Nephron (organoid): ENCODE measurements around the gene KIF21A.

ENCODE experiments used
- H3K27ac Mint-ChIP-seq, 3 experiments: 2 replicates each; pipeline ENCODE4 v1.8.0; 2020; ENCODE audit warnings: mixed read lengths in 3 of 3, mild to moderate bottlenecking in 2 of 3, moderate library complexity in 1 of 3
- H3K27me3 Mint-ChIP-seq: 2 replicates; pipeline ENCODE4 v1.8.0; 2021; ENCODE audit warnings: low read depth, mild to moderate bottlenecking, moderate library complexity, mixed read lengths
- H3K36me3 Mint-ChIP-seq: 2 replicates; pipeline ENCODE4 v1.8.0; 2020; ENCODE audit warnings: low read depth, mixed read lengths
- H3K4me1 Mint-ChIP-seq: 2 replicates; pipeline ENCODE4 v1.8.0; 2020; ENCODE audit warnings: mixed read lengths
- H3K4me3 Mint-ChIP-seq, 3 experiments: 2 replicates each; pipeline ENCODE4 v1.8.0; 2020; ENCODE audit warnings: mild to moderate bottlenecking in 3 of 3, mixed read lengths in 3 of 3, moderate library complexity in 2 of 3
- H3K9me3 Mint-ChIP-seq: 2 replicates; pipeline ENCODE4 v1.8.0; 2020; ENCODE audit warnings: mixed read lengths
- TF ChIP-seq, protein P1 (sequence below), 3 experiments: fragments of 200-600 bp; sonication (generic); IDR thresholded peaks; one replicate each; pipeline ENCODE4 v1.5.0; 2021; ENCODE audit warnings: antibody characterized with exemption in 3 of 3; ENCODE audit not compliant: unreplicated experiment in 3 of 3

The KIF21A gene

DNA sequence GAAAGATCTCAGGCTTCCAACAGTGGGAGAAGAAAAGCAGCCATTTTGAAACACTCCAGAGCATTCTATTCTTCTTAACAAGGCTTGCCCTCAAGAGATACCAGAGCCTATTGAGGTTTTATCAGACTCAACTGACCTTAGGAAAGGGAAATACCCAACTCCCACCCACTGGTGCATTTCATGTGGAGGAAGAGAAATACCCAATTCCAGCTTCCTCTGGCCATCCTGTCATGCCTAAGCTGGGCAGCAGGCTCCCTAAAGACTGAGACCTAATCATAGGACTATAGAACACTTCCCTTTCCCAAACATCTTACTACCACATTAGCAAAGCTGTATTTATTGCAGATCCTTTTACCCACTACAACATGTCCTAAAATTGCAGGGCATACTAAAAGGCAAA is 164.5 kb downstream of the KIF21A start:
- TF ChIP-seq, protein P1, sequence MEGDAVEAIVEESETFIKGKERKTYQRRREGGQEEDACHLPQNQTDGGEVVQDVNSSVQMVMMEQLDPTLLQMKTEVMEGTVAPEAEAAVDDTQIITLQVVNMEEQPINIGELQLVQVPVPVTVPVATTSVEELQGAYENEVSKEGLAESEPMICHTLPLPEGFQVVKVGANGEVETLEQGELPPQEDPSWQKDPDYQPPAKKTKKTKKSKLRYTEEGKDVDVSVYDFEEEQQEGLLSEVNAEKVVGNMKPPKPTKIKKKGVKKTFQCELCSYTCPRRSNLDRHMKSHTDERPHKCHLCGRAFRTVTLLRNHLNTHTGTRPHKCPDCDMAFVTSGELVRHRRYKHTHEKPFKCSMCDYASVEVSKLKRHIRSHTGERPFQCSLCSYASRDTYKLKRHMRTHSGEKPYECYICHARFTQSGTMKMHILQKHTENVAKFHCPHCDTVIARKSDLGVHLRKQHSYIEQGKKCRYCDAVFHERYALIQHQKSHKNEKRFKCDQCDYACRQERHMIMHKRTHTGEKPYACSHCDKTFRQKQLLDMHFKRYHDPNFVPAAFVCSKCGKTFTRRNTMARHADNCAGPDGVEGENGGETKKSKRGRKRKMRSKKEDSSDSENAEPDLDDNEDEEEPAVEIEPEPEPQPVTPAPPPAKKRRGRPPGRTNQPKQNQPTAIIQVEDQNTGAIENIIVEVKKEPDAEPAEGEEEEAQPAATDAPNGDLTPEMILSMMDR (IDR thresholded peaks at IDR 0.05; ENCODE audit: unreplicated experiment in 3 of 3), result no peak
- Mint-ChIP-seq H3K27ac (no peak overlapping the region), H3K27me3 (no peaks in the 10 kb centered on the region), H3K9me3 (no peaks in the 10 kb centered on the region), H3K36me3 (no peaks in the 10 kb centered on the region), H3K4me3 (no peak overlapping the region), H3K4me1 (no peaks in the 10 kb centered on the region)

DNA sequence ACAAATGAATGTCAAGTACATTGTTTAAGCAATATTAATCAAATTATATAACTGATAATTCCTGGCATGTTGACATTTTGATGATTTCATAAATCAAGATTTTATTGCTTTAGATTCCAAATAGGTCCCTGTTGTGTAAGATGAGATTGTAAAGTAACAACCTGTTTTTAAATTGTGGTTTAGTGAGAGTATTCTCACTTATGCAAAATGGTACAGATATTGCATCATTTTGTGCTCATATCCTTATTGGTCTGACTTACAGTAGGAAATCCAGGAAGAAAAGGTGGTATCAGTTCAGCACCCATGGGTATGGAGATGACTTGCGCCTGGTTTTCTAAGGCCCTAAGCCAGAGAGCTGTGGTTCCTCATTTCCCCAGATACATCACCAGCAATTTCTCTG is 165.5 kb downstream of the KIF21A start:
- TF ChIP-seq, protein P1 (IDR thresholded peaks at IDR 0.05; ENCODE audit: unreplicated experiment in 3 of 3), result no peak
- Mint-ChIP-seq H3K4me3 (no peak overlapping the region), H3K27ac (no peak overlapping the region), H3K36me3 (no peaks in the 10 kb centered on the region), H3K27me3 (no peaks in the 10 kb centered on the region), H3K4me1 (peaks cover 5% of the 10 kb centered on the region), H3K9me3 (no peaks in the 10 kb centered on the region)

DNA sequence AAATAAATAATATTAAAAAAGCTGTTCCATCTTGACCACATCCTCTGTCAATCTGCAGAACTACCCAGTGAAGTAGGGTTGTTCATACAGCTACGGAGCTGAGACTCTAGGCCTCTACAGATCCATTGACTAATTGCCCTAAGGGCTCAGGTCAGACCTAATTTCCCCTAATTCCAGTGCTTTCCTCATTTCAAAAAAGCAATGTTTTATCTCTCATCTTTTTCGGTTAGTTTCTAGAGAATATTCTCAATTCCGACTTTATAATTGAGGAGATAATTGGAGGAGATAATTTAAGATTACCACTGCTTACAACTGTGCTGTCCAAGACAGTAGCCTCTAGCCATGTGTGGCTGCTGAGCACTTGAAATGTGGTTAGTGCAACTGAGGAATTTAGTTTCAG is 167.1 kb downstream of the KIF21A start:
- no peak overlapping the region for H3K4me3 Mint-ChIP-seq
- H3K4me1 Mint-ChIP-seq, result peaks cover 5% of the 10 kb centered on the region
- peaks cover 5% of the 10 kb centered on the region for H3K27me3 Mint-ChIP-seq
- H3K27ac Mint-ChIP-seq, result no peak overlapping the region
- TF ChIP-seq, protein P1 (IDR thresholded peaks at IDR 0.05; ENCODE audit: unreplicated experiment in 3 of 3), result no peak
- H3K9me3 Mint-ChIP-seq, result no peaks in the 10 kb centered on the region
- H3K36me3 Mint-ChIP-seq, result no peaks in the 10 kb centered on the region

DNA sequence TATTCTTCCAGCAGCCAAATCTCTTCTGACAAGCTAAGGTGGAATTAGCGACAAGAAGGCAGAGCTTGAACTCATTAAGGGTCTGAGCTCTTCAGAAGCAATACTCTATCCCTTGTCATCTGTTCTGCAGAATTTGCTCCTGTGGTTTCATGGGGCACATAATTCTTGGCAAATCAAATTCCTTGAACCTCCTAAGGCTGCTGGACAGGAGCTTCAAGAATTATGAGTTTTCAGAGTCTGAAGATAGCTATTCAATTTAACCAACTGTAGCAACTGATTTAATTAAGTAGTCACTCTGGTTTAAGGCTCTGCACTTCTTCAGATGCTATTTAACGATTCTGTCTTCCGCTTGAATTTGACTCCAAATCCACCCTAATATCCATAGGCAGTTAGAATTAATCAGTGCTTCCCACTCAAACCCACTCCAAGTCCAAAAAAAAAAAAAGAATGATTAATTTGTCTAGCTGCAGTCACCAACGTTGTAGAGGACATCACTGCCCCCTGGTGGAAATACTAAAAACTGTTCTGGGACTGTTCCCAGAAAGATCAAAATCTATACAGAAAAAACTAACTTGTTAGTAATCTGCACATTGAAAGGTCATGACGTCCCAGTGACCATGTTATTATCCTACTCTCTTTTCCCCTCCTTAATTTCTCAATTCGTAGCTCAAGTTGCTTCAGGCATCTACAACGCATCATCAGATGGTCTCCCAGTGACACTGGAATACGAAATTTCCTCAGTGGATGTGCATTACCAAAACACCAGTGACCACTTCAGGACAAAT is 169.9 kb downstream of the KIF21A start:
- H3K27me3 Mint-ChIP-seq, result peaks cover 5% of the 10 kb centered on the region
- H3K36me3 Mint-ChIP-seq, result no peaks in the 10 kb centered on the region
- TF ChIP-seq, protein P1 (IDR thresholded peaks at IDR 0.05; ENCODE audit: unreplicated experiment in 3 of 3), result peak; percentile 68 to 74 (median 70)
- H3K9me3 Mint-ChIP-seq, result no peaks in the 10 kb centered on the region
- H3K27ac Mint-ChIP-seq, result no peak overlapping the region
- peaks cover 5% of the 10 kb centered on the region for H3K4me1 Mint-ChIP-seq
- H3K4me3 Mint-ChIP-seq, result no peak overlapping the region

DNA sequence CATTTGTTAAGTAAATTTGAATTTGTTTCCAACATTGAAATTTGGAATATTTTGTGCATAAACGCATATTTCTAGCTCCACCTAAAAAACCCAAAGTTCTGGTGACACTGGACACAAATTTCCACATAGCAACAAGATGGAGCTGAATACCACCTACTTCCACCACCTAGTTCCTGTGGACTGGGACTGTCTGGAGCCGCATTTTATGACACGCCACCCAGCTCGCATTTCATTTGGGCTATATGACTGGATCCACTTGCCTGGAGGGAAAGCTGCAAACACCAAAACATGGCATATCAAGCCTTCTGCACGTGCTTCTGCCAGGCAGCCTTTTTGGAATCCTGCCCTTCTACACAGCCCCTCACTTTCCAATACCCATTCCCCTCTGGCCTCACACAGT is 173.4 kb downstream of the KIF21A start:
- no peak overlapping the region for H3K4me3 Mint-ChIP-seq
- no peaks in the 10 kb centered on the region for H3K36me3 Mint-ChIP-seq
- H3K9me3 Mint-ChIP-seq, result no peaks in the 10 kb centered on the region
- TF ChIP-seq, protein P1 (IDR thresholded peaks at IDR 0.05; ENCODE audit: unreplicated experiment in 3 of 3), result no peak
- no peak overlapping the region for H3K27ac Mint-ChIP-seq
- peaks cover 5% of the 10 kb centered on the region for H3K27me3 Mint-ChIP-seq
- peaks cover 5% of the 10 kb centered on the region for H3K4me1 Mint-ChIP-seq

DNA sequence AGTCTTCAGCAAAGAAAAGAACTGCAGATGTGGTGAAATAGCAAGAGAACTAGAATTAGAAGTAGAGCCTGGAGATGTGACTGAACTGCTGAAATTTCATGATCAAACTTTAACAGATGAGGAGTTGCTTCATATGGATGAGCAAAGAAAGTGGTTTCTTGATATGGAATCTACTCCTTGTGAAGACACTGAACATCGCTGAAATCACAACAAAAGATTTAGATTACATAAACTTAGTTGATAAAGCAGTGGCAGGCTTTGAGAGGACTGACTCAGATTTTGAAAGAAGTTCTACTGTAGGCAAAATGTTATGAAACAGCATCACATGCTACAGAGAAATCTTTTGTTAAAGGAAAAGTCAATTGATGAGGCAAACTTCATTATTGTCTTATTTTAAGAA is 175.0 kb downstream of the KIF21A start:
- Mint-ChIP-seq H3K4me3 (no peak overlapping the region), H3K9me3 (peaks cover 3% of the 10 kb centered on the region), H3K27ac (no peak overlapping the region), H3K36me3 (no peaks in the 10 kb centered on the region), H3K4me1 (peaks cover under 1% of the 10 kb centered on the region), H3K27me3 (peaks cover 5% of the 10 kb centered on the region)
- TF ChIP-seq, protein P1 (IDR thresholded peaks at IDR 0.05; ENCODE audit: unreplicated experiment in 3 of 3), result no peak
